ENCODE results near the gene CACHD1. TPM values are rescaled to one million over a fixed set of nuclear protein-coding genes. Genes with fewer than 3 reads are reported as not detected.

The CACHD1 gene
- total and polyA plus RNA-seq, 2 of the 4 experiments (the other 2 are of a cell fraction), result 2.9 to 5.9 TPM

Small RNA genes within 50 kb of the gene (microRNA-seq; reads per million reads assigned to microRNA genes)
- 0 to 1.0 reads per million in 2 experiments for gene MIR4794 (ENCODE audit: insufficient read depth in 1 of 2, insufficient read length in 1 of 2, unreplicated experiment in 1 of 2)

Small RNA genes within 50 kb of the gene (small RNA-seq; reads per million reads assigned to genes)
- gene MIR4794, result 0 to 2.4 (median 0) reads per million in 5 experiments
